Measurements from ENCODE around the gene SERPINA1. TPM values are rescaled to one million over a fixed set of nuclear protein-coding genes. Genes with fewer than 3 reads are reported as not detected.

Gene SERPINA1
- total RNA-seq, 1 donor from 2014 or later = 0.58 TPM

- H3K27ac Mint-ChIP-seq = no peak overlapping the region
These were observed 15.0 kb upstream of the SERPINA1 start for GRCh38 chr14:94403312-94403932.

GRCh38 chr14:94401083-94401482, 12.7 kb upstream of the SERPINA1 start:
- Mint-ChIP-seq H3K27ac (no peak overlapping the region), H3K9me3 (no peaks in the 10 kb centered on the region), H3K4me1 (peaks cover 17% of the 10 kb centered on the region), H3K4me3 (no peak overlapping the region), H3K27me3 (ENCODE audit: low read depth) (no peaks in the 10 kb centered on the region), H3K36me3 (no peaks in the 10 kb centered on the region)
- DNase-seq (ENCODE audit: low spot score in 2 of 2, unreplicated experiment in 2 of 2) = no peak
- no peak for TF ChIP-seq CTCF (IDR thresholded peaks at IDR 0.05; ENCODE audit: unreplicated experiment)

More at GRCh38 chr14:94403312-94403932, 15.0 kb upstream of the SERPINA1 start:
- no peak for TF ChIP-seq CTCF (IDR thresholded peaks at IDR 0.05; ENCODE audit: unreplicated experiment)
- Mint-ChIP-seq H3K9me3 (peaks cover 4% of the 10 kb centered on the region), H3K4me1 (peaks cover 4% of the 10 kb centered on the region), H3K36me3 (no peaks in the 10 kb centered on the region), H3K27me3 (ENCODE audit: low read depth) (no peaks in the 10 kb centered on the region), H3K4me3 (no peak overlapping the region)
- DNase-seq (ENCODE audit: low spot score in 2 of 2, unreplicated experiment in 2 of 2) = no peak

GRCh38 chr14:94400422-94400841, 12.0 kb upstream of the SERPINA1 start:
- Mint-ChIP-seq H3K4me1 (peaks cover 17% of the 10 kb centered on the region), H3K27me3 (ENCODE audit: low read depth) (no peaks in the 10 kb centered on the region), H3K9me3 (no peaks in the 10 kb centered on the region), H3K27ac (no peak overlapping the region), H3K4me3 (no peak overlapping the region), H3K36me3 (no peaks in the 10 kb centered on the region)
- no peak for DNase-seq (ENCODE audit: low spot score in 2 of 2, unreplicated experiment in 2 of 2)
- TF ChIP-seq CTCF (IDR thresholded peaks at IDR 0.05; ENCODE audit: unreplicated experiment) = no peak

- peaks cover 17% of the 10 kb centered on the region for H3K4me1 Mint-ChIP-seq
- H3K27ac Mint-ChIP-seq = no peak overlapping the region
- H3K36me3 Mint-ChIP-seq = no peaks in the 10 kb centered on the region
- no peaks in the 10 kb centered on the region for H3K27me3 Mint-ChIP-seq (ENCODE audit: low read depth)
- TF ChIP-seq CTCF (IDR thresholded peaks at IDR 0.05; ENCODE audit: unreplicated experiment) = no peak
- H3K4me3 Mint-ChIP-seq = no peak overlapping the region
- no peak for DNase-seq (ENCODE audit: low spot score in 2 of 2, unreplicated experiment in 2 of 2)
- H3K9me3 Mint-ChIP-seq = no peaks in the 10 kb centered on the region
These were observed 10.1 kb upstream of the SERPINA1 start for GRCh38 chr14:94398536-94398935.

- no peak for DNase-seq (ENCODE audit: low spot score in 2 of 2, unreplicated experiment in 2 of 2)
- Mint-ChIP-seq H3K4me1 (peaks cover 17% of the 10 kb centered on the region), H3K4me3 (no peak overlapping the region), H3K9me3 (no peaks in the 10 kb centered on the region), H3K36me3 (no peaks in the 10 kb centered on the region), H3K27me3 (ENCODE audit: low read depth) (no peaks in the 10 kb centered on the region), H3K27ac (no peak overlapping the region)
- no peak for TF ChIP-seq CTCF (IDR thresholded peaks at IDR 0.05; ENCODE audit: unreplicated experiment)
These were observed 9.7 kb upstream of the SERPINA1 start for GRCh38 chr14:94398182-94398479.

Data from mesothelial cell of epicardium (in vitro differentiated cells).